ENCODE data around the gene ZNF416.

DNA sequence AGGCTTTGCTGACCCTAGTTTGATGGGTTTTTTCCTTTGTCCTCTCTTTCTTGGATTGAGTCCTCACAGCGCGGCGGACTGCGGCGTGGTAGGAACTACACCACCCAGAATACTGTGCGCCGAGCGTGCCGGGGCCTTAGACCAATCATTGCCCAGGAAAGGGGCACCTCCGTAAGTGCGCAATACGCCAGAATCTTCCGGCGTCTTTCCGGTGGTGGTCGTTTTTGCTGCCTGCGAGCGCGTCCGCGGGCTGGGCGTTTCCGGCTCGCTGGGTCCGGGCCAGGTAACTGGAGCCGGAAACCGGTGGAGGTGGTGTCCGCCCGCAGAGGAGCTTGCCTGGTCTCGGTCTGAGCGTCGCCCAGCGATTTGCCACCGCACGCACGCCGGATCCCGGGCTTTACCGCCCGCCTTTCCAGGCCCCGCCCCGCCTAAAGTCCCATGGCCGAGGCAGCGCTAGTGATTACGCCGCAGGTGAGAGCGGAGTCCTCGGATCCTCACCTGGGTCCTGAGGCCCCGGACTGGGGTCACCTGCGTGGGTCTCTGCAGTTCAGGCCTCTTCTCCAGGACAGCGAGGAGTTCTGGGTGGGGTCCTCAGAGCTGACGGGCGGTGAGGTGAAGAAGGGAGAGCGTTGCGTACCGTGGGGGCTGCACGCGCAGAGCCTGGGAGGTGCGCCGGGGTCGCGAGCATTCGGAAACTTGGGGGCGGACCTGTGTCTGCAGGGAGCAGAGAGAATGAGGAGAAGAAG, 51.4 kb downstream of the ZNF416 start, which contains the start of gene ZNF549:
- TF ChIP-seq, protein P1, sequence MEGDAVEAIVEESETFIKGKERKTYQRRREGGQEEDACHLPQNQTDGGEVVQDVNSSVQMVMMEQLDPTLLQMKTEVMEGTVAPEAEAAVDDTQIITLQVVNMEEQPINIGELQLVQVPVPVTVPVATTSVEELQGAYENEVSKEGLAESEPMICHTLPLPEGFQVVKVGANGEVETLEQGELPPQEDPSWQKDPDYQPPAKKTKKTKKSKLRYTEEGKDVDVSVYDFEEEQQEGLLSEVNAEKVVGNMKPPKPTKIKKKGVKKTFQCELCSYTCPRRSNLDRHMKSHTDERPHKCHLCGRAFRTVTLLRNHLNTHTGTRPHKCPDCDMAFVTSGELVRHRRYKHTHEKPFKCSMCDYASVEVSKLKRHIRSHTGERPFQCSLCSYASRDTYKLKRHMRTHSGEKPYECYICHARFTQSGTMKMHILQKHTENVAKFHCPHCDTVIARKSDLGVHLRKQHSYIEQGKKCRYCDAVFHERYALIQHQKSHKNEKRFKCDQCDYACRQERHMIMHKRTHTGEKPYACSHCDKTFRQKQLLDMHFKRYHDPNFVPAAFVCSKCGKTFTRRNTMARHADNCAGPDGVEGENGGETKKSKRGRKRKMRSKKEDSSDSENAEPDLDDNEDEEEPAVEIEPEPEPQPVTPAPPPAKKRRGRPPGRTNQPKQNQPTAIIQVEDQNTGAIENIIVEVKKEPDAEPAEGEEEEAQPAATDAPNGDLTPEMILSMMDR (IDR thresholded peaks at IDR 0.05; ENCODE audit: control extremely low read depth in 1 of 3, insufficient read depth in 1 of 3, low read depth in 1 of 3, low read length in 3 of 3) = no peak
- no peak for TF ChIP-seq RFX5 (IDR thresholded peaks at IDR 0.05; ENCODE audit: borderline replicate concordance, low read depth, low read length)
